H9 (cell line): ENCODE measurements around the gene BCL6B. TPM values are rescaled to one million over a fixed set of nuclear protein-coding genes. Genes with fewer than 3 reads are reported as not detected.

Source experiments
- DNase-seq: peaks from one replicate; pipeline ENCODE4 v3.0.0-alpha.2; 2017
- H2AFZ ChIP-seq: one replicate; pipeline ENCODE4 v1.6.1; 2013; ENCODE audit warnings: mild to moderate bottlenecking, low read length, control low read depth, moderate library complexity
- H2AK5ac ChIP-seq: 2 replicates; pipeline ENCODE4 v1.6.1; 2013; ENCODE audit warnings: low read length, control low read depth, mixed read lengths; ENCODE audit not compliant: insufficient read length
- H2BK120ac ChIP-seq: one replicate; pipeline ENCODE4 v1.6.1; 2013; ENCODE audit warnings: low read depth, mild to moderate bottlenecking, low read length, control low read depth, inconsistent platforms; ENCODE audit not compliant: poor library complexity, severe bottlenecking
- H2BK12ac ChIP-seq: 2 replicates; pipeline ENCODE4 v1.6.1; 2013; ENCODE audit warnings: low read length, control low read depth, mixed read lengths, low read depth; ENCODE audit not compliant: insufficient read length
- H2BK15ac ChIP-seq: 2 replicates; pipeline ENCODE4 v1.6.1; 2013; ENCODE audit warnings: low read depth, low read length, control low read depth
- H2BK20ac ChIP-seq: one replicate; pipeline ENCODE4 v1.6.1; 2013; ENCODE audit warnings: low read depth, mild to moderate bottlenecking, low read length, control low read depth, inconsistent platforms; ENCODE audit not compliant: poor library complexity, severe bottlenecking
- H2BK5ac ChIP-seq: 2 replicates; pipeline ENCODE4 v1.6.1; 2013; ENCODE audit warnings: low read length, control low read depth, mixed read lengths; ENCODE audit not compliant: insufficient read length
- H3K14ac ChIP-seq: 2 replicates; pipeline ENCODE4 v1.6.1; 2013; ENCODE audit warnings: low read length, control low read depth; ENCODE audit not compliant: insufficient read depth
- H3K18ac ChIP-seq: 2 replicates; pipeline ENCODE4 v1.6.1; 2013; ENCODE audit warnings: low read depth, mild to moderate bottlenecking, mixed read lengths, low read length, control low read depth; ENCODE audit not compliant: insufficient read length
- H3K23ac ChIP-seq: 2 replicates; pipeline ENCODE4 v1.6.1; 2013; ENCODE audit warnings: low read length, control low read depth, mixed read lengths, low read depth; ENCODE audit not compliant: insufficient read length
- H3K23me2 ChIP-seq: 2 replicates; pipeline ENCODE4 v1.6.1; 2013; ENCODE audit warnings: low read depth, mild to moderate bottlenecking, mixed read lengths, low read length, control low read depth; ENCODE audit not compliant: insufficient read length, poor library complexity, severe bottlenecking
- H3K27ac ChIP-seq: 2 replicates; pipeline ENCODE4 v1.5.1; 2013; ENCODE audit warnings: low read length, control low read depth, mixed read lengths, low read depth; ENCODE audit not compliant: insufficient read length
- H3K27me3 ChIP-seq: 2 replicates; pipeline ENCODE4 v1.6.1; 2013; ENCODE audit warnings: low read length, control low read depth, inconsistent platforms; ENCODE audit not compliant: insufficient read depth
- H3K4ac ChIP-seq: 2 replicates; pipeline ENCODE4 v1.6.1; 2013; ENCODE audit warnings: low read depth, mild to moderate bottlenecking, control low read depth, inconsistent platforms, low read length, moderate library complexity
- H3K4me1 ChIP-seq: 2 replicates; pipeline ENCODE4 v1.6.1; 2013; ENCODE audit warnings: low read length, control low read depth, inconsistent platforms; ENCODE audit not compliant: insufficient read depth
- H3K4me2 ChIP-seq: 2 replicates; pipeline ENCODE4 v1.6.1; 2013; ENCODE audit warnings: low read length, control low read depth, mixed read lengths; ENCODE audit not compliant: insufficient read length, insufficient read depth
- H3K56ac ChIP-seq: 2 replicates; pipeline ENCODE4 v1.6.1; 2013; ENCODE audit warnings: low read depth, mild to moderate bottlenecking, mixed read lengths, low read length, control low read depth; ENCODE audit not compliant: insufficient read length
- H3K79me1 ChIP-seq: 2 replicates; pipeline ENCODE4 v1.6.1; 2013; ENCODE audit warnings: low read depth, mild to moderate bottlenecking, moderate library complexity, low read length, control low read depth, inconsistent platforms; ENCODE audit not compliant: insufficient read depth, poor library complexity, severe bottlenecking
- H3K79me2 ChIP-seq: 2 replicates; pipeline ENCODE4 v1.6.1; 2013; ENCODE audit warnings: low read length, control low read depth, inconsistent platforms; ENCODE audit not compliant: insufficient read depth
- H3K9ac ChIP-seq: 2 replicates; pipeline ENCODE4 v1.6.1; 2013; ENCODE audit warnings: low read length, control low read depth, mixed read lengths; ENCODE audit not compliant: insufficient read length; ENCODE audit errors: extremely low read depth
- H3K9me3 ChIP-seq: one replicate; pipeline ENCODE4 v1.6.1; 2013; ENCODE audit warnings: low read depth, low read length, inconsistent platforms; ENCODE audit not compliant: control insufficient read depth
- H3T11ph ChIP-seq: one replicate; pipeline ENCODE4 v1.6.1; 2013; ENCODE audit warnings: mild to moderate bottlenecking, low read length, control low read depth, inconsistent platforms
- H4K20me1 ChIP-seq: one replicate; pipeline ENCODE4 v1.6.1; 2013; ENCODE audit not compliant: control insufficient read depth, insufficient read length, insufficient read depth
- H4K5ac ChIP-seq: 2 replicates; pipeline ENCODE4 v1.6.1; 2013; ENCODE audit warnings: low read depth, mild to moderate bottlenecking, mixed read lengths, low read length, control low read depth; ENCODE audit not compliant: insufficient read length
- H4K8ac ChIP-seq: replicated peaks from 2 replicates; pipeline ENCODE4 v1.6.1; 2013; ENCODE audit warnings: low read length, control low read depth, mixed read lengths, low read depth; ENCODE audit not compliant: insufficient read length
- H4K91ac ChIP-seq: 2 replicates; pipeline ENCODE4 v1.6.1; 2013; ENCODE audit warnings: low read depth, mild to moderate bottlenecking, moderate library complexity, mixed read lengths, low read length, control low read depth; ENCODE audit not compliant: insufficient read length
- H3K27ac Mint-ChIP-seq, 3 experiments: 2 replicates in 2 of 3; 3 replicates in 1 of 3; pipeline ENCODE4 v1.8.0; 2020 to 2021; ENCODE audit warnings: mixed read lengths in 3 of 3, mild to moderate bottlenecking in 1 of 3, moderate library complexity in 1 of 3
- H3K27me3 Mint-ChIP-seq: 2 replicates; pipeline ENCODE4 v1.8.0; 2021; ENCODE audit warnings: low read depth, mild to moderate bottlenecking, moderate library complexity, mixed read lengths
- H3K36me3 Mint-ChIP-seq, 3 experiments: 2 replicates in 2 of 3; 3 replicates in 1 of 3; pipeline ENCODE4 v1.8.0; 2020 to 2021; ENCODE audit warnings: low read depth in 3 of 3, mixed read lengths in 3 of 3; ENCODE audit not compliant: insufficient read depth in 1 of 3
- H3K4me1 Mint-ChIP-seq, 2 experiments: 2 replicates each; pipeline ENCODE4 v1.8.0; 2020; ENCODE audit warnings: mixed read lengths in 2 of 2
- H3K4me3 Mint-ChIP-seq, 2 experiments: 2 replicates in 1 of 2; 3 replicates in 1 of 2; pipeline ENCODE4 v1.8.0; 2020 to 2021; ENCODE audit warnings: mild to moderate bottlenecking in 2 of 2, mixed read lengths in 2 of 2, moderate library complexity in 1 of 2
- H3K9me3 Mint-ChIP-seq, 2 experiments: 2 replicates in 1 of 2; 3 replicates in 1 of 2; pipeline ENCODE4 v1.8.0; 2020; ENCODE audit warnings: mild to moderate bottlenecking in 2 of 2, mixed read lengths in 2 of 2, moderate library complexity in 1 of 2
- WGBS: extraction: QIAGEN DNeasy Blood & Tissue Kit; methylation state at CpG from one replicate; pipeline ENCODE4 v1.1.7; 2013; ENCODE audit warnings: missing lambda C conversion rate, low lambda C conversion rate, mixed read lengths; ENCODE audit not compliant: insufficient read length; ENCODE audit errors: extremely low coverage; 5-methylcytosine and 5-hydroxymethylcytosine counted together
- total RNA-seq: library from RNA; stranded (reverse); gene quantifications from 2 replicates; pipeline ENCODE4 v1.2.1, GENCODE V29; 2021
- TF ChIP-seq, protein P1 (sequence below): fragments of 200-600 bp; sonication (generic); conservative IDR thresholded peaks from 3 replicates; pipeline ENCODE4 v1.8.0; 2021; ENCODE audit warnings: antibody characterized with exemption, mild to moderate bottlenecking

The BCL6B gene
- total RNA-seq, 1 experiment from 2014 or later: 3.3 TPM

DNA sequence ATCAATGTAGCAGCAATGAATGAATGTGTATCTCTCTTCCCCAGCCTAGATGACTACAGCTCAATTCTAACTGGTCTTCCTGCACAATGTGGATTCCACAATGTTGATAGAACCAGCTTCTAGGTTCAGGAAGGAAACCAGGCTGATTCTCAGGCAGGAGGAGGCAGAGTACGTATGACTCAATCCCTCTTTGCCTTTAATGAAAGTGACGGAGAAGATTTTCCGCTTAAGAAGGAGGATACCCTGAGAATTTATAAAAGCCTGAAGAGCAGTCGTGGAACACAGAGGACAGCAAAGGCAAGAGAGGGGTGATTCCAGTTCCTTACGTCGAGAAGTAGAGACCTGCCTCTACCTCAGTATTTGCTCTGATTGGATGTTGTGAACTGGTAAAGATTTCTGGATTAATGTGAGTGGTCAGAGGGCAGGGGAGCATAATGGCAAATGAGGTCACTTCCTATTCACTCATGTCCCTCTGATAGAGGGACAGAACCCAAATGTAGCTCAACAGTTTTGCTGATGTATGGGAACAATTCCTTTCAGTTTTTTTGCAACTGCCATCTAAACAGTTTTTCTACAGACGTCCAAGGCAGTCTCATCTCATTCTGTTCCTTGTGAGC lies 36.1 kb downstream of the BCL6B start:
- Histone ChIP-seq H3K23ac (no peak overlapping the region), H3K4me1 (no peaks in the 10 kb centered on the region), H4K8ac (no peak overlapping the region), H3K27me3 (no peaks in the 10 kb centered on the region), H2AK5ac (no peak overlapping the region), H3K18ac (no peak overlapping the region), H2BK120ac (no peak overlapping the region), H3K56ac (no peak overlapping the region), H3T11ph (no peak overlapping the region), H3K9ac (no peak overlapping the region), H2BK20ac (no peak overlapping the region), H2AFZ (no peak overlapping the region), H3K14ac (no peak overlapping the region), H2BK5ac (no peak overlapping the region), H2BK12ac (no peak overlapping the region), H3K23me2 (no peaks in the 10 kb centered on the region), H3K79me2 (no peaks in the 10 kb centered on the region), H3K4me2 (no peak overlapping the region), H3K9me3 (no peaks in the 10 kb centered on the region), H3K79me1 (no peaks in the 10 kb centered on the region), H4K20me1 (no peaks in the 10 kb centered on the region), H4K5ac (no peak overlapping the region), H3K4ac (no peak overlapping the region), H4K91ac (no peak overlapping the region), H3K27ac (no peak overlapping the region), H2BK15ac (no peak overlapping the region)
- H3K4me1 Mint-ChIP-seq: peaks cover 3 to 4% of the 10 kb centered on the region in 2 experiments; a peak in 3 of 4 replicates
- H3K27me3 Mint-ChIP-seq: peaks cover 16% of the 10 kb centered on the region
- H3K36me3 Mint-ChIP-seq: no peaks in the 10 kb centered on the region
- H3K4me3 Mint-ChIP-seq: no peak overlapping the region
- H3K9me3 Mint-ChIP-seq: no peaks in the 10 kb centered on the region; a peak in 1 of 5 replicates
- no peak overlapping the region for H3K27ac Mint-ChIP-seq
- no CpG with 5 or more reads among the region's 7 CpGs for WGBS
- no peak for DNase-seq
- TF ChIP-seq, protein P1, sequence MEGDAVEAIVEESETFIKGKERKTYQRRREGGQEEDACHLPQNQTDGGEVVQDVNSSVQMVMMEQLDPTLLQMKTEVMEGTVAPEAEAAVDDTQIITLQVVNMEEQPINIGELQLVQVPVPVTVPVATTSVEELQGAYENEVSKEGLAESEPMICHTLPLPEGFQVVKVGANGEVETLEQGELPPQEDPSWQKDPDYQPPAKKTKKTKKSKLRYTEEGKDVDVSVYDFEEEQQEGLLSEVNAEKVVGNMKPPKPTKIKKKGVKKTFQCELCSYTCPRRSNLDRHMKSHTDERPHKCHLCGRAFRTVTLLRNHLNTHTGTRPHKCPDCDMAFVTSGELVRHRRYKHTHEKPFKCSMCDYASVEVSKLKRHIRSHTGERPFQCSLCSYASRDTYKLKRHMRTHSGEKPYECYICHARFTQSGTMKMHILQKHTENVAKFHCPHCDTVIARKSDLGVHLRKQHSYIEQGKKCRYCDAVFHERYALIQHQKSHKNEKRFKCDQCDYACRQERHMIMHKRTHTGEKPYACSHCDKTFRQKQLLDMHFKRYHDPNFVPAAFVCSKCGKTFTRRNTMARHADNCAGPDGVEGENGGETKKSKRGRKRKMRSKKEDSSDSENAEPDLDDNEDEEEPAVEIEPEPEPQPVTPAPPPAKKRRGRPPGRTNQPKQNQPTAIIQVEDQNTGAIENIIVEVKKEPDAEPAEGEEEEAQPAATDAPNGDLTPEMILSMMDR: no peak
